ENCODE data around the gene TMEM45B.
A peak's percentile ranks its signal among the peaks of the same experiment; 100 is the strongest.
"Not testable (repeated sequence)": the region's sequence is repeated elsewhere in the genome, so short reads cannot be mapped to it uniquely, and the experiment has no call there.

The TMEM45B gene

GRCh38 chr11:129815596-129816461, at the start of gene TMEM45B:
Gene TMEM45B, plus strand, starts transcription at chr11:129815848. Its CDS starts 36,635 bp downstream, at chr11:129852483.
- no peak for DNase-seq (ENCODE audit: low spot score)

DNA sequence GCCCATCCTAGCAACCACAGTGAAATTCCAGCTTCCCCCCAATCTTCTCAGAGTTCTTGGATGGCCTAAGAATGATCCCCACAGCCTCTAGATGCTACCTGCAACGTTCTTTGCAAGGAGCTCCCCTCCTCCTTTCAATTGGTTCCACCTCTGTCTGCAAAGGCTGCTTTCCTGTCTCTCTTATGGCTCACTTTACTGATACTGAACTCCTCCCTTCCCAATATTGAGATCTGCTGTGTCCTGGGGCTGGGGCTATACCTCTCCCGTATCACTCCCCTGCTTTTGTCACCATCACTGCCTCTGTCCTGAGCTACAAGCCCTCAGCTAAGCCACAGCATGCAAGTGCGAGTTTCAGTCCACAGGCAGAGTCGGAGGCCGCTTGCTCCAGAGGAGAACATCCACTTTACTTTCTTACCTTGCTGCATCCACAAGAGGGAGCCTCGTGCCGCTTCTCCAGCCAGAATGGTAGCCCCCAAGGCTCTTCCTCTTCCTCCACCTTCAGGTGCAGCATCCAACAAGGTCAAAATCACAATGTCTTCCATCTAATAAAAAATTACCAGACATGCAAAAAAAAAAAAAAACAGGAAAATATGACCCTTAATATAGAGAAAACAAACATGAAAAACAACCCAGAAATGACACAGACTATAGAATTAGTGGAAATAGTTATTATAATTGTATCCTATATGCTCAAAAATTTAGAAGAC, 48.6 kb upstream of the TMEM45B start:
- peak; percentile 39 for DNase-seq (ENCODE audit: low spot score)

- DNase-seq (ENCODE audit: low spot score): no peak
Measured at GRCh38 chr11:129767827-129768226, 47.8 kb upstream of the TMEM45B start.

GRCh38 chr11:129768356-129768755, 47.3 kb upstream of the TMEM45B start:
- DNase-seq (ENCODE audit: low spot score): no peak

GRCh38 chr11:129769059-129769458, 46.6 kb upstream of the TMEM45B start:
- no peak for DNase-seq (ENCODE audit: low spot score)

- DNase-seq (ENCODE audit: low spot score): no peak
Measured at GRCh38 chr11:129770993-129771392, 44.7 kb upstream of the TMEM45B start.

- DNase-seq (ENCODE audit: low spot score): not testable (repeated sequence)
Measured at GRCh38 chr11:129771456-129771855, 44.2 kb upstream of the TMEM45B start.

- no peak for DNase-seq (ENCODE audit: low spot score)
Measured at GRCh38 chr11:129778877-129779276, 36.8 kb upstream of the TMEM45B start.

DNA sequence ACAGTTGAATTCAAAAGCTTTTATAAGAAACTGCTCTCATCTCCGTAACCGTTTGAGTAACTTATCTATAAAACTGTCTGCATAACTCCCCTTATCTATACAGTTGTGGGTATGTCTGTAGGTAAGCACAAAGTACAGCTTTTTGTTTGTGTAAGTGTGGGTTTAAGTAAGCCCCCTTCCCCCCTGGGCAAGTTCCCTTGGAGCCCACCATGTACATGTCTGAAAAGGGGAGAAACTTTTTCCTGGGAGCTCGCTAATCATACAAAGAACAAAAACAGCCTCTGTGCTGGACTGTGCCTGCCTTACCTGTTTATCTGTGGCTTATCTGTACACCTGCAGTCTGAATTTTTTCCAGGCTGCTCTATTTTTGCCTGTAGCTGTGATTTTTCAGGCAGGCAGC, 36.3 kb upstream of the TMEM45B start:
- DNase-seq (ENCODE audit: low spot score): no peak

DNA sequence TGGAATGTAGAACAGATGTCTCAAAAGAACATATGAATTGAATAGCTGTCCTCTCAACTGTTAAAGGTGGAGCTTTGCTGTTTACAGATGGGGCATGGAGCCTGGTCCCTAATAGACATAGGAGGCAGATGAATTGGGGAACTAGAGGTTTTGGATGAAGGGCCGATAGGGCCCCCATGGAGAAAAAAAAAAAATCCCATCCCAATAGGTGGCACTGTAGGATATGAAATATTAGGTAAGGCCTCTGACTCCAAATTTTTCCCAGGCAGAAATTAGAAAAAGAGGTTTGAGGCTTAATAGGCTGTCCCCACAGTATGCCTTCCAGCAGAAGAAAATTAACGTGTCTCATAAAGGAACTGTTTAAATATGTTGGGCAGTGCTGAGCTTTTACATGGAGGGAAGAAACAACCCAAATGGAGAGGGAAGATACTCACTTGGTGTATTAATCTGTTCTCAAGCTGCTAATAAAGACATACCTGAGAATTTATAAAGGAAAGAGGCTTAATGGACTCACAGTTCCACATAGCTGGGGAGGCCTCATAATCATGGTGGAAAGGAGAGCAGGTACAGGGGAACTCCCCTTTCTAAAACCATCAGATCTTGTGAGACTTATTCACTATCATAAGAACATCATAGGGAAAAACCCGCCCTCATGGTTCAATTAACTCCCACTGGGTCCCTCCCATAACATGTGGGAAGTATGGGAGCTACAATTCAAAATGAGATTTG, 30.1 kb upstream of the TMEM45B start:
- DNase-seq (ENCODE audit: low spot score): peak; percentile 18

- DNase-seq (ENCODE audit: low spot score): not testable (repeated sequence)
Measured at GRCh38 chr11:129786112-129786416, 29.6 kb upstream of the TMEM45B start.

- DNase-seq (ENCODE audit: low spot score): no peak
Measured at GRCh38 chr11:129787532-129788155, 28.0 kb upstream of the TMEM45B start.

DNA sequence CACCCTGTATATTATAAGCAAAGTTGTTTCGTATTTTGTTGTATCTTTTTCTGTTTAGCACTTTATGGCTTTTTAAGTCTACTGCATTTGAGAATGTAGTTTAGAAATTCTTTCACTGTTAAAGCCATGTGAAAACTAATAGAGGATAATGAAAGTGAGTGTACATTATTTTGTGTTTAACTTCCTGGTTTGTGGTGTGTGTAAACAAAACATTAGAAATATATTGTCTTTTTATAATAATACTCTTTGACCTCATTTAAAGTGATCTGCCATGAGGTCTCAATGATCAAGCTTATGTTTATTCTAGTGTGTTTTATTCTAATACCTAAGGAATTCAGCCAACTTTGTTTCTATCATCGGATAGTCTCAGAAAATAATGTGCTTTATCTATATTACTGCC, 27.4 kb upstream of the TMEM45B start:
- no peak for DNase-seq (ENCODE audit: low spot score)

GRCh38 chr11:129790106-129790505, 25.5 kb upstream of the TMEM45B start:
- DNase-seq (ENCODE audit: low spot score): no peak

DNA sequence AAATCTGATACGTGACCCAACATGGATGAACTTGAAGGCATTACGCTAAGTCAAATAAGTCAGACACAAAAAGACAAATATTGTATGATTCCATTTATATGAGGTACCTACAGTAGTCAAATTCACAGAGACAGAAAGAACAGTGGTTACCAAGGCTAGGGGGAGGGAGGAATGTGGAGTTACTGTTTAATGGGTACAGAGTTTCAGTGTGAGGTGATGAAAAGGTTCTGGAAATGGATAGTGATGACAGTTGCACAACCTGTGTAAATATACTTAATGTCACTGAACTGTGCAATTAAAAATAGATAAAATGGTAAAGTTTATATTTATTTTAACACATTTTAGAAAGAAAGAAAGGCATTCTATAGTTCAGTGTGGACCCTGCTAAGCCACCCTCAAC, 24.1 kb upstream of the TMEM45B start:
- no peak for DNase-seq (ENCODE audit: low spot score)

- no peak for DNase-seq (ENCODE audit: low spot score)
Measured at GRCh38 chr11:129792663-129793062, 23.0 kb upstream of the TMEM45B start.

DNA sequence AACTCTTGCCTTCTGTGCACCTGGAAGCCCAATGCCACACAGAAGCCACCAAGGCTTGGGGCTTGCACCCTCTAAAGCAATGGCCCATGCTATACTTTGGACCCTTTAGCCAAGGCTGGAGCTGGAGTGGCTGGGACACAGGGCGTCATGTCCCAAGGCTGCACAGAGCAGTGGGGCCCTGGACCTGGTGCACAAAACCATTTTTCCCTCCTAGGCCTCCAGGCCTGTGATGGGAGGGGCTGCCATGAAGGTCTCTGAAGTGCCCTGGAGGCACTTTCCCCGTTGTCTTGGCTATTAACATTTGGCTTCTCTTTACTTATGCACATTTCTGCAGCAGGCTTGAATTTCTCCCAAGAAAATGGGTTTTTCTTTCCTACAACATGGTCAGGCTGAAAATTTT, 20.6 kb upstream of the TMEM45B start:
- DNase-seq (ENCODE audit: low spot score): no peak

- DNase-seq (ENCODE audit: low spot score): no peak
Measured at GRCh38 chr11:129798212-129798611, 17.4 kb upstream of the TMEM45B start.

DNA sequence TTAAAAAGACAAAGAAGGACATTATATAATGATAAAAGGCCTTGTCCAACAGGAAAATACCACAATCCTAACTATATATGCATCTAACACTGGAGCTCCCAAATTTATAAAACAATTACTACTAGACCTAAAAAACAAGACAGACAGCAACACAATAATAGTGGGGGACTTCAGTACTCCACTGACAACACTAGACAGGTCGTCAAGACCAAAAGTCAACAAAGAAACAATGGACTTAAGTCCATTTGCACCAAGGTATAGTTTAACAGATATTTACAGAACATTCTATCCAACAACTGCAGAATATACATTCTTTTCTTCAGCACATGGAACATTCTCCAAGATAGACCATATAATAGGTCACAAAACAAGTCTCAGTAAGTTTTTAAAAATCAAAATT, 15.5 kb upstream of the TMEM45B start:
- not testable (repeated sequence) for DNase-seq (ENCODE audit: low spot score)

DNA sequence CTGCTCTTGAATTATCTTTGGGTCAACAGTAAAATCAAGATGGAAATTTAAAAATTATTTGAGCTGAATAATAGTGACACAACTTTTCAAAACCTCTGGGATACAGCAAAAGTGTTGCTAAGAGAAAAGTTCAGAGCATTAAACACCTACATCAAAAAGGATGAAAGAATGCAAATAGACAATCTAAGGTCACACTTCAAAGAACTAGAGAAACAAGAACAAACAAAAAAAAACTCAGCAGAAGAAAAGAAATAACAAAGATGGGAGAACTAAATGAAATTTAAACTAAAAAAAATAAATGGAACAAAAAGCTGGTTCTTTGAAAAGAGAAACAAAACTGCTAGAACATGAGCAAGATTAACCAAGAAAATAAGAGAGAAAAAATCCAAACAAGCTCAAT, 15.0 kb upstream of the TMEM45B start:
- DNase-seq (ENCODE audit: low spot score): no peak

DNA sequence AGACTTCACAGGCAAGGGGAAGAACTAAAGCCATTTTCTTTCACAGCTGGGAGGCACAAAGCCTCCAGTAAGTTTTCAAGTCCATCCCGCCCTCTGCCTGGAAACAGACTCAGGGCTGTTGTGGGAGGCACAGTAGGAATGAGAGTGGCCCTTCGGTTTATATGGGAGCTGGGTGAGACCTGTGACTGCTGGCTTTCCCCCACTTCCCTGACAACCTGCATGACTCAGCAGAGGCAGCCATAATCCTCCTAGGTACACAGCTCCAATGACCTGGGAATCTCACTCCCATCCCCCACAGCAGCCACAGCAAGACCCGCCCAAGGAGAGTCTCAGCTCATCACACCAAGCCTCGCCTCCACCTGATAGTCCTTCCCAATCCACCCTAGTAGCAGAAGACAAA, 12.1 kb upstream of the TMEM45B start:
- no peak for DNase-seq (ENCODE audit: low spot score)

- no peak for DNase-seq (ENCODE audit: low spot score)
Measured at GRCh38 chr11:129804012-129804411, 11.6 kb upstream of the TMEM45B start.

Measured in AG20443 (cell line).